ENCODE measurements around the gene DDIT4.
A peak's percentile ranks its signal among the peaks of the same experiment; 100 is the strongest.
"Not testable (repeated sequence)": the region's sequence is repeated elsewhere in the genome, so short reads cannot be mapped to it uniquely, and the experiment has no call there.

The DDIT4 gene

GRCh38 chr10:72292223-72292691 is 18.5 kb downstream of the DDIT4 start:
- TF ChIP-seq CTCF (IDR thresholded peaks at IDR 0.05; ENCODE audit: insufficient read depth, low read depth, low read length, missing control alignments), result no peak
- H3K4me3 ChIP-seq (ENCODE audit: low read length), result no peak overlapping the region
- peak; percentile 99 for DNase-seq (ENCODE audit: low read depth)

GRCh38 chr10:72295330-72295910 is 21.7 kb downstream of the DDIT4 start:
- no peak overlapping the region for H3K4me3 ChIP-seq (ENCODE audit: low read length)
- no peak for TF ChIP-seq CTCF (IDR thresholded peaks at IDR 0.05; ENCODE audit: insufficient read depth, low read depth, low read length, missing control alignments)
- DNase-seq (ENCODE audit: low read depth), result no peak

GRCh38 chr10:72296829-72297280 is 23.1 kb downstream of the DDIT4 start:
- peak overlapping the region; percentile 52 for H3K4me3 ChIP-seq (ENCODE audit: low read length)
- DNase-seq (ENCODE audit: low read depth), result not testable (repeated sequence)

GRCh38 chr10:72297281-72297804 is 23.6 kb downstream of the DDIT4 start:
- DNase-seq (ENCODE audit: low read depth), result peak; percentile 80
- TF ChIP-seq CTCF (IDR thresholded peaks at IDR 0.05; ENCODE audit: insufficient read depth, low read depth, low read length, missing control alignments), result no peak
- peak overlapping the region; percentile 52 for H3K4me3 ChIP-seq (ENCODE audit: low read length)

GRCh38 chr10:72297805-72298591 is 24.3 kb downstream of the DDIT4 start:
- no peak for TF ChIP-seq CTCF (IDR thresholded peaks at IDR 0.05; ENCODE audit: insufficient read depth, low read depth, low read length, missing control alignments)
- DNase-seq (ENCODE audit: low read depth), result peak; percentile 94
- peak overlapping the region; percentile 52 for H3K4me3 ChIP-seq (ENCODE audit: low read length)

GRCh38 chr10:72298592-72299519 is 25.1 kb downstream of the DDIT4 start:
- DNase-seq (ENCODE audit: low read depth), result no peak
- no peak overlapping the region for H3K4me3 ChIP-seq (ENCODE audit: low read length)
- no peak for TF ChIP-seq CTCF (IDR thresholded peaks at IDR 0.05; ENCODE audit: insufficient read depth, low read depth, low read length, missing control alignments)
